GM12873 (cell line): ENCODE measurements around the gene SRD5A1.

Experiments used
- CTCF ChIP-seq: IDR thresholded peaks from 2 replicates; pipeline ENCODE4 v1.5.1; 2012; ENCODE audit warnings: low read depth, mild to moderate bottlenecking, moderate library complexity, low read length, control low read depth; ENCODE audit not compliant: insufficient read depth; ENCODE audit errors: missing control alignments

The SRD5A1 gene

GRCh38 chr5:6723122-6723815 is 90.0 kb downstream of the SRD5A1 start:
- TF ChIP-seq CTCF, result no peak

- TF ChIP-seq CTCF, result no peak
These were observed 90.6 kb downstream of the SRD5A1 start for GRCh38 chr5:6723816-6724300.
